ENCODE results near the gene LOXL4.

DNA sequence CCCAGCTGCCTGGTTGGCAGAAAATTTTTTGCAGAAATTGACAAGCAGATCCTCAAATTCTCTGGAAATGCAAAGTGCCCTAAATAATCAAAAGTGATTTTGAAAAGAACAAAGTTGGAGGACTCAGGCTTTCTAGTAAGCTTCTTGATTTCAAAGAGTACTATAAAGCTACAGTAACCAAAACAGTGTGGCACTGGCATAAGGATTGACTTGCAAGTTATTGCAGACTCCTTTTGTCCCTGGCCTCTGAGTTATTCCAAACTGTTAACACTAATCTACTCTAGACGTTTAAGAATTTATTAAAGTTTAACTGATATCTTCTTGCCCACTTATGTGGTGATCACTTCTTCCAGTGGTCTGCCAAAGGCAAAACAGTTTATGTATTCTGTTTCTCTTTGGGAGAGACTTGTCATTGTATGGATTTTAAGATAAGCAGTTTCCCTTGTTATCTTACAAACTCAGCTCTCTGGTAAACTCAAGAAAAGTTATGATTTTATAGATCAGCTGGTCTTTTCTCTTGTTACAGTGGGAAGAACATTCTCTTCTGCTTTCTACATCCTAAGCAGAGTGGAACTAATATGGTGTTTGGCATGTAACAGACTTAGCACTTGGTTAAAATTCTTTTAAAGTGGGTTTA is 41.4 kb downstream of the LOXL4 start:
- TF ChIP-seq EZH2 (IDR thresholded peaks at IDR 0.05; ENCODE audit: borderline replicate concordance, low read length) (no peak), CTCF (conservative IDR thresholded peaks at IDR 0.05 in 1 of 2, IDR thresholded peaks at IDR 0.05 in 1 of 2; ENCODE audit: extremely low read depth in 1 of 2, insufficient read depth in 1 of 2, low read depth in 1 of 2, low read length in 2 of 2) (no peak)
